NT2/D1 (cell line): ENCODE results near the gene SULT1A2.
"Not testable (repeated sequence)": the region's sequence is repeated elsewhere in the genome, so short reads cannot be mapped to it uniquely, and the experiment has no call there.

ENCODE experiments used
- DNase-seq: peaks from one replicate; pipeline ENCODE4 v3.0.0-alpha.2; 2011; ENCODE audit warnings: low read depth, low spot score
- H3K27me3 ChIP-seq: 2 replicates; pipeline ENCODE4 v1.6.0; 2011; ENCODE audit warnings: mild to moderate bottlenecking; ENCODE audit not compliant: insufficient read length, insufficient read depth
- H3K36me3 ChIP-seq: 2 replicates; pipeline ENCODE4 v1.6.1; 2011; ENCODE audit warnings: mild to moderate bottlenecking, low read length, mixed read lengths; ENCODE audit not compliant: insufficient read depth, insufficient read length
- H3K4me1 ChIP-seq: 2 replicates; pipeline ENCODE4 v1.5.1; 2011; ENCODE audit not compliant: insufficient read depth, insufficient read length
- H3K4me3 ChIP-seq: 2 replicates; pipeline ENCODE4 v1.5.1; 2011; ENCODE audit warnings: low read depth; ENCODE audit not compliant: insufficient read length
- H3K9ac ChIP-seq: 2 replicates; pipeline ENCODE4 v1.6.0; 2011; ENCODE audit warnings: low read depth; ENCODE audit not compliant: insufficient read length
- H3K9me3 ChIP-seq: 2 replicates; pipeline ENCODE4 v1.5.1; 2011; ENCODE audit warnings: mild to moderate bottlenecking, low read length; ENCODE audit not compliant: insufficient read depth
- SUZ12 ChIP-seq: IDR thresholded peaks from 2 replicates; pipeline ENCODE4 v1.6.1; 2011; ENCODE audit not compliant: insufficient read length, insufficient read depth; ENCODE audit errors: extremely low read depth
- YY1 ChIP-seq: IDR thresholded peaks from 2 replicates; pipeline ENCODE4 v1.6.1; 2011; ENCODE audit not compliant: insufficient read length, insufficient read depth
- ZNF274 ChIP-seq: IDR thresholded peaks from 2 replicates; pipeline ENCODE4 v1.6.1; 2011; ENCODE audit warnings: mild to moderate bottlenecking, low read depth, low read length

Gene SULT1A2

GRCh38 chr16:28596840-28597691 is at the start of gene SULT1A2:
SULT1A2 (minus strand) TSS chr16:28597050; CDS start chr16:28595930, 1,120 bp downstream.
- Histone ChIP-seq H3K9me3 (no peaks in the 10 kb centered on the region), H3K36me3 (peaks cover 15% of the 10 kb centered on the region), H3K4me1 (peaks cover 9% of the 10 kb centered on the region), H3K4me3 (peak within 1 kb of the TSS; percentile 24), H3K9ac (peak within 1 kb of the TSS; percentile 80), H3K27me3 (no peaks in the 10 kb centered on the region)
- TF ChIP-seq YY1: no peak
- no peak for TF ChIP-seq SUZ12
- no peak for TF ChIP-seq ZNF274
- no peak for DNase-seq

- not testable (repeated sequence) for H3K4me3 ChIP-seq, H3K27me3 ChIP-seq, H3K36me3 ChIP-seq, H3K4me1 ChIP-seq, H3K9me3 ChIP-seq, DNase-seq, H3K9ac ChIP-seq
Measured at GRCh38 chr16:28639959-28640358, 43.1 kb upstream of the SULT1A2 start.

GRCh38 chr16:28638359-28638758 is 41.5 kb upstream of the SULT1A2 start:
- not testable (repeated sequence) for H3K27me3 ChIP-seq, H3K9ac ChIP-seq, H3K4me1 ChIP-seq, H3K36me3 ChIP-seq, DNase-seq, H3K9me3 ChIP-seq, H3K4me3 ChIP-seq

GRCh38 chr16:28637765-28638164 is 40.9 kb upstream of the SULT1A2 start, which contains the start of gene NPIPB8:
NPIPB8 (plus strand) TSS chr16:28638065; CDS start chr16:28638361, 296 bp downstream.
- not testable (repeated sequence) for H3K9ac ChIP-seq, DNase-seq, H3K27me3 ChIP-seq, H3K4me1 ChIP-seq, H3K4me3 ChIP-seq, H3K36me3 ChIP-seq, H3K9me3 ChIP-seq

GRCh38 chr16:28636093-28636823 is 39.4 kb upstream of the SULT1A2 start:
- not testable (repeated sequence) for H3K27me3 ChIP-seq, H3K4me3 ChIP-seq, H3K9me3 ChIP-seq, H3K36me3 ChIP-seq, DNase-seq, H3K4me1 ChIP-seq, H3K9ac ChIP-seq

GRCh38 chr16:28630905-28631304 is 34.1 kb upstream of the SULT1A2 start:
- not testable (repeated sequence) for H3K9me3 ChIP-seq, H3K36me3 ChIP-seq

GRCh38 chr16:28623172-28623711 is 26.4 kb upstream of the SULT1A2 start:
- no peak for DNase-seq
- TF ChIP-seq ZNF274: no peak
- no peak for TF ChIP-seq YY1
- no peak for TF ChIP-seq SUZ12
- no peak overlapping the region for H3K9ac ChIP-seq

More at GRCh38 chr16:28630905-28631304, 34.1 kb upstream of the SULT1A2 start:
- not testable (repeated sequence) for DNase-seq, H3K9ac ChIP-seq, H3K27me3 ChIP-seq, H3K4me3 ChIP-seq, H3K4me1 ChIP-seq

GRCh38 chr16:28622532-28623171 is 25.8 kb upstream of the SULT1A2 start:
- not testable (repeated sequence) for H3K4me1 ChIP-seq, H3K4me3 ChIP-seq, H3K27me3 ChIP-seq, H3K36me3 ChIP-seq, H3K9ac ChIP-seq, H3K9me3 ChIP-seq, DNase-seq

More at GRCh38 chr16:28623172-28623711, 26.4 kb upstream of the SULT1A2 start:
- H3K36me3 ChIP-seq: no peaks in the 10 kb centered on the region
- H3K4me1 ChIP-seq: peaks cover 7% of the 10 kb centered on the region
- no peaks in the 10 kb centered on the region for H3K27me3 ChIP-seq
- no peak overlapping the region for H3K4me3 ChIP-seq
- H3K9me3 ChIP-seq: no peaks in the 10 kb centered on the region
